AG04450 (cell line): ENCODE measurements around the gene SRRD. TPM values are rescaled to one million over a fixed set of nuclear protein-coding genes. Genes with fewer than 3 reads are reported as not detected.

ENCODE experiments used
- CTCF ChIA-PET: fragments of 300-600, 350-600 bp; formaldehyde crosslinking; extraction: SDS; loops from one replicate; lab custom pipeline; 2022; ENCODE audit warnings: antibody characterized with exemption, inconsistent platforms; lab: Charles Lee
- POLR2A ChIA-PET: fragments of 350-600 bp; formaldehyde crosslinking; extraction: SDS; loops from one replicate; lab custom pipeline; 2021; ENCODE audit warnings: antibody characterized with exemption, inconsistent platforms; lab: Yijun Ruan, JAX
- DNase-seq: peaks from one replicate; pipeline ENCODE4 v3.0.0-alpha.2; 2011; ENCODE audit warnings: low read depth, low spot score
- H3K27ac ChIP-seq: one replicate; pipeline ENCODE4 v1.5.1; 2012; ENCODE audit warnings: low read depth, low read length, control low read depth
- H3K27me3 ChIP-seq: one replicate; pipeline ENCODE4 v1.6.0; 2012; ENCODE audit warnings: low read length; ENCODE audit not compliant: control insufficient read depth, insufficient read depth
- H3K4me3 ChIP-seq: 2 replicates; pipeline ENCODE4 v1.5.1; 2011; ENCODE audit warnings: mild to moderate bottlenecking, low read depth, low read length, control low read depth
- H3K9me3 ChIP-seq: 2 replicates; pipeline ENCODE4 v1.5.1; 2012; ENCODE audit warnings: low read length; ENCODE audit not compliant: control insufficient read depth, insufficient read depth
- polyA plus RNA-seq: library from polyadenylated mRNA; depleted of rRNA; stranded (reverse); fragments of >200 nt; gene quantifications from 2 replicates; pipeline ENCODE4 v1.2.3, GENCODE V29; 2011
- TF ChIP-seq, protein P1 (sequence below): IDR thresholded peaks from 2 replicates; pipeline ENCODE4 v1.5.1; 2011; ENCODE audit warnings: low read depth, low read length, control low read depth, inconsistent platforms

SRRD gene
- polyA plus RNA-seq, 1 experiment, result 38.5 TPM

DNA sequence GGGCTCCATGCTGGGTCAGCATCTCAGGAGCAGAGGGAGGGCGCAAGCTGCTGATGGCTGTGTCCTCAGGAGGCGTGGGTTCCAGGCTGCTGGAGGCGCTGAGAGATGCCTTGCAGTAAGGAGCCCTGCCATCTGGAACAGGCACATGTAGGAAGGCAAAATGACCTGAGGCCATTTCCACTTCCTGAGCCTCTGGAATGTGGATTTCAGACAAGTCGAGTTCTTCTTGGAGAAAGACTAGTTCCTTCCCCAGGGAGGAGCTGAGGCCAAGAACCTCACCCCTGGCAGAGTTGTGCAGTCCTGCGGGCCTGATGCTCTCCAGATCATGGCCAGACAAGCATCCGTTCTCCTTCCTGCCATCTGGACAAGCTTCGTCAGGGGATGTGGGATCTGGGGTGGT is 19.4 kb upstream of the SRRD start:
- Histone ChIP-seq H3K9me3 (no peaks in the 10 kb centered on the region), H3K27ac (no peak overlapping the region), H3K27me3 (no peaks in the 10 kb centered on the region), H3K4me3 (no peak overlapping the region)
- TF ChIP-seq, protein P1, sequence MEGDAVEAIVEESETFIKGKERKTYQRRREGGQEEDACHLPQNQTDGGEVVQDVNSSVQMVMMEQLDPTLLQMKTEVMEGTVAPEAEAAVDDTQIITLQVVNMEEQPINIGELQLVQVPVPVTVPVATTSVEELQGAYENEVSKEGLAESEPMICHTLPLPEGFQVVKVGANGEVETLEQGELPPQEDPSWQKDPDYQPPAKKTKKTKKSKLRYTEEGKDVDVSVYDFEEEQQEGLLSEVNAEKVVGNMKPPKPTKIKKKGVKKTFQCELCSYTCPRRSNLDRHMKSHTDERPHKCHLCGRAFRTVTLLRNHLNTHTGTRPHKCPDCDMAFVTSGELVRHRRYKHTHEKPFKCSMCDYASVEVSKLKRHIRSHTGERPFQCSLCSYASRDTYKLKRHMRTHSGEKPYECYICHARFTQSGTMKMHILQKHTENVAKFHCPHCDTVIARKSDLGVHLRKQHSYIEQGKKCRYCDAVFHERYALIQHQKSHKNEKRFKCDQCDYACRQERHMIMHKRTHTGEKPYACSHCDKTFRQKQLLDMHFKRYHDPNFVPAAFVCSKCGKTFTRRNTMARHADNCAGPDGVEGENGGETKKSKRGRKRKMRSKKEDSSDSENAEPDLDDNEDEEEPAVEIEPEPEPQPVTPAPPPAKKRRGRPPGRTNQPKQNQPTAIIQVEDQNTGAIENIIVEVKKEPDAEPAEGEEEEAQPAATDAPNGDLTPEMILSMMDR, result no peak
- CTCF ChIA-PET, result interaction anchor here (0.5 to 6.3 kb wide), 3 partner anchors 67 to 199 kb away, joined by 3 to 258 read pairs (median 85); no protein-coding TSS in a partner anchor
- POLR2A ChIA-PET, result no interaction called here
- no peak for DNase-seq

DNA sequence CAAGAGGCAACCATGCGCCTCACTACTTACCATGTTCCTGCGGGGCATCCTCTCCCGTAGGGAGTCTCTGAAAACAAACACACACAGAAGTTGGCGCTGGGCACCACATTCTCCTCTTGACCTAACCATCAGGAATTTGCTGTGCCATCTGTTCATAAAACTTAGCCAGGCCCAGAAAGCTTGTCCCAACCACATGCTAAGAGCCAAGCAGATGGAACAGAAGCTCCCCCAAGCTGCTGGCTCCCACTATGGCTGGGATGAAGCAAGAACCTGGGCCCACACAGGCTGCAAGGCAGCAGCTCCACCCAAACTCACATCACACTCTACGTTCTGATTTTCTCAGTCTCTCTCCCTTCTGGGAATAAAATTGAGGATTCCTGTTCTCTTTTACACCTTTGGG is 17.5 kb upstream of the SRRD start:
- POLR2A ChIA-PET, result no interaction called here

DNA sequence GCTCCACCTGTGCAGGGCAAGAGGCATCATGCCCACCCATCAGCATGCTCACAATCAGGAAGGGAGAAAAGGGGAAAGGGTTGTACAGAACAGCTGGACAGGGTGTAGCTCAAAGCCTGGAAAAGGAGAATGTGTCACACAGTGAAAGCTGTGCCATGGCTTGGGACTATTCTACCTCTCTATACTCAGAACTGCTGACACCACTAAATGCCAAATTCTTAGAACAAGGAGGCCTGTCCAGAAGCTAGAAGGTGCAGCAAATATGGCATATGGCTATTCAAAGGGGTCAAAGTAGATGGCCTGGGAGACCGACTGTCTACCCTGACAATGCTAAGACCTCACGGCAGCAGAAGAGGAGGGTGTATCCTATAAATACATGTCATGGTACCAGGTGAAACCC is 12.9 kb upstream of the SRRD start:
- H3K4me3 ChIP-seq, result no peak overlapping the region
- no peaks in the 10 kb centered on the region for H3K9me3 ChIP-seq
- no peaks in the 10 kb centered on the region for H3K27me3 ChIP-seq
- H3K27ac ChIP-seq, result peak overlapping the region; percentile 42
- no peak for DNase-seq
- TF ChIP-seq, protein P1, result no peak
- CTCF ChIA-PET, result interaction anchor here (1.1 to 3.2 kb wide), 2 partner anchors 10 to 106 kb away, joined by 3 to 24 read pairs; no protein-coding TSS in a partner anchor
- POLR2A ChIA-PET, result no interaction called here

More for the DNA sequence above, 17.5 kb upstream of the SRRD start:
- H3K27me3 ChIP-seq, result no peaks in the 10 kb centered on the region
- no peak overlapping the region for H3K4me3 ChIP-seq
- TF ChIP-seq, protein P1, result no peak
- CTCF ChIA-PET, result interaction anchor here (0.7 kb wide), 1 partner anchor 101 kb away, joined by 3 read pairs; no protein-coding TSS in a partner anchor
- H3K27ac ChIP-seq, result no peak overlapping the region
- H3K9me3 ChIP-seq, result no peaks in the 10 kb centered on the region
- DNase-seq, result no peak

DNA sequence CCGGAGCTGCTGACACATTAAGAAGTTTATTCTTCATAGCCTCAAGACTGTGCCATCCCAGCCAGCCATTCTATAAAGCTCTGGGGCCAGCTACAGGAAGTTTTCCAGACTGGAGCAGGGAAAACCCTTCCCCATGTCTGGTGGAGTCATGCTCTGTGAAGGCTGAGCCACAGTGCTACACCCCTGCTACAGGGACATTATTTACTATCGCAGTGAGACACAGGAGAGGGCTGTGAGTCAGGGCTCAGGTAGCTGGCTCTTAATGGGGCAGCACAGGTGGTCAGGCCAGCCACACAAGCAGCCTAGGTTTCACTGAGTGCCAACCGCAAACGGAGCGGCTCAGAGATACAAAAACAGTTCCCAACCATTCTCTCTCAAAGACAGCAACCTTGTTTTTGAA is 12.2 kb upstream of the SRRD start:
- POLR2A ChIA-PET, result interaction anchor here (1.0 kb wide), 1 partner anchor 12 kb away, joined by 4 read pairs; the partner anchor contains the start of genes HPS4 and SRRD
- Histone ChIP-seq H3K27ac (peak overlapping the region; percentile 42), H3K27me3 (no peaks in the 10 kb centered on the region), H3K9me3 (no peaks in the 10 kb centered on the region), H3K4me3 (no peak overlapping the region)
- TF ChIP-seq, protein P1, result no peak
- DNase-seq, result peak; percentile 27
- CTCF ChIA-PET, result interaction anchor here (1.1 to 3.2 kb wide), 2 partner anchors 11 to 107 kb away, joined by 3 to 24 read pairs; no protein-coding TSS in a partner anchor

DNA sequence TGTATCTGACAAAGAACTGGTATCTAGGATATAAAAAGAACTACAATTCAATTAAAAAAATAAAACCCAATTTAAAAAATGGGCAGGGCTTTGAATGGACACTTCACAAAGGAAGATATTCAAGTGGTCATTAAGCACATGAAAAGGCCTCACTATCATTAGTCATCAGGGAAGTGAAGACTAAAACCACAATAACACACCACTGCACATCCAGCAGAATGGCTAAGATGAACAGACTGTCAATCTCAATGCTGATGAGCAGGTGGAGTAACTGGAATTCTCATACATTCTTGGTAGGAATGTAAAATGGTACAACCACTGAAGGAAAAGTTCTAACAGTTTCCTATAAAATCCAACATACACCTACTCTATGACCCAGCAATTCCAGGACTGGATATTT is 9.0 kb upstream of the SRRD start:
- H3K27me3 ChIP-seq, result no peaks in the 10 kb centered on the region

More for the DNA sequence above, 9.0 kb upstream of the SRRD start:
- H3K27ac ChIP-seq, result no peak overlapping the region
- TF ChIP-seq, protein P1, result no peak
- DNase-seq, result no peak
- no peak overlapping the region for H3K4me3 ChIP-seq
- ChIA-PET POLR2A (no interaction called here), CTCF (interaction anchor here (1.1 to 1.5 kb wide), 2 partner anchors 14 to 110 kb away, joined by 5 to 7 read pairs; no protein-coding TSS in a partner anchor)
- no peaks in the 10 kb centered on the region for H3K9me3 ChIP-seq
